Stimulated activated CD8-positive, alpha-beta memory T cell treated with anti-CD3 and anti-CD28 coated beads, Interleukin-7, amount 100 ng/mL, for 48 hours (primary cell): ENCODE data around the gene CDC42BPG.

ENCODE experiments used
- DNase-seq, 2 donors: peaks; one replicate each; pipeline ENCODE4 v3.0.0-alpha.2; 2020; ENCODE audit warnings: low read depth in 1 of 2; ENCODE audit errors: extremely low read depth in 1 of 2

Gene CDC42BPG, protein sequence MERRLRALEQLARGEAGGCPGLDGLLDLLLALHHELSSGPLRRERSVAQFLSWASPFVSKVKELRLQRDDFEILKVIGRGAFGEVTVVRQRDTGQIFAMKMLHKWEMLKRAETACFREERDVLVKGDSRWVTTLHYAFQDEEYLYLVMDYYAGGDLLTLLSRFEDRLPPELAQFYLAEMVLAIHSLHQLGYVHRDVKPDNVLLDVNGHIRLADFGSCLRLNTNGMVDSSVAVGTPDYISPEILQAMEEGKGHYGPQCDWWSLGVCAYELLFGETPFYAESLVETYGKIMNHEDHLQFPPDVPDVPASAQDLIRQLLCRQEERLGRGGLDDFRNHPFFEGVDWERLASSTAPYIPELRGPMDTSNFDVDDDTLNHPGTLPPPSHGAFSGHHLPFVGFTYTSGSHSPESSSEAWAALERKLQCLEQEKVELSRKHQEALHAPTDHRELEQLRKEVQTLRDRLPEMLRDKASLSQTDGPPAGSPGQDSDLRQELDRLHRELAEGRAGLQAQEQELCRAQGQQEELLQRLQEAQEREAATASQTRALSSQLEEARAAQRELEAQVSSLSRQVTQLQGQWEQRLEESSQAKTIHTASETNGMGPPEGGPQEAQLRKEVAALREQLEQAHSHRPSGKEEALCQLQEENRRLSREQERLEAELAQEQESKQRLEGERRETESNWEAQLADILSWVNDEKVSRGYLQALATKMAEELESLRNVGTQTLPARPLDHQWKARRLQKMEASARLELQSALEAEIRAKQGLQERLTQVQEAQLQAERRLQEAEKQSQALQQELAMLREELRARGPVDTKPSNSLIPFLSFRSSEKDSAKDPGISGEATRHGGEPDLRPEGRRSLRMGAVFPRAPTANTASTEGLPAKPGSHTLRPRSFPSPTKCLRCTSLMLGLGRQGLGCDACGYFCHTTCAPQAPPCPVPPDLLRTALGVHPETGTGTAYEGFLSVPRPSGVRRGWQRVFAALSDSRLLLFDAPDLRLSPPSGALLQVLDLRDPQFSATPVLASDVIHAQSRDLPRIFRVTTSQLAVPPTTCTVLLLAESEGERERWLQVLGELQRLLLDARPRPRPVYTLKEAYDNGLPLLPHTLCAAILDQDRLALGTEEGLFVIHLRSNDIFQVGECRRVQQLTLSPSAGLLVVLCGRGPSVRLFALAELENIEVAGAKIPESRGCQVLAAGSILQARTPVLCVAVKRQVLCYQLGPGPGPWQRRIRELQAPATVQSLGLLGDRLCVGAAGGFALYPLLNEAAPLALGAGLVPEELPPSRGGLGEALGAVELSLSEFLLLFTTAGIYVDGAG (N-terminal part only)

GRCh38 chr11:64844330-64845128, at the start of gene CDC42BPG:
TSS of gene CDC42BPG (minus strand) at chr11:64844653. CDS start at chr11:64844569, 84 bp downstream.
- DNase-seq: peak in 1 of 2 donors; percentile 35

DNA sequence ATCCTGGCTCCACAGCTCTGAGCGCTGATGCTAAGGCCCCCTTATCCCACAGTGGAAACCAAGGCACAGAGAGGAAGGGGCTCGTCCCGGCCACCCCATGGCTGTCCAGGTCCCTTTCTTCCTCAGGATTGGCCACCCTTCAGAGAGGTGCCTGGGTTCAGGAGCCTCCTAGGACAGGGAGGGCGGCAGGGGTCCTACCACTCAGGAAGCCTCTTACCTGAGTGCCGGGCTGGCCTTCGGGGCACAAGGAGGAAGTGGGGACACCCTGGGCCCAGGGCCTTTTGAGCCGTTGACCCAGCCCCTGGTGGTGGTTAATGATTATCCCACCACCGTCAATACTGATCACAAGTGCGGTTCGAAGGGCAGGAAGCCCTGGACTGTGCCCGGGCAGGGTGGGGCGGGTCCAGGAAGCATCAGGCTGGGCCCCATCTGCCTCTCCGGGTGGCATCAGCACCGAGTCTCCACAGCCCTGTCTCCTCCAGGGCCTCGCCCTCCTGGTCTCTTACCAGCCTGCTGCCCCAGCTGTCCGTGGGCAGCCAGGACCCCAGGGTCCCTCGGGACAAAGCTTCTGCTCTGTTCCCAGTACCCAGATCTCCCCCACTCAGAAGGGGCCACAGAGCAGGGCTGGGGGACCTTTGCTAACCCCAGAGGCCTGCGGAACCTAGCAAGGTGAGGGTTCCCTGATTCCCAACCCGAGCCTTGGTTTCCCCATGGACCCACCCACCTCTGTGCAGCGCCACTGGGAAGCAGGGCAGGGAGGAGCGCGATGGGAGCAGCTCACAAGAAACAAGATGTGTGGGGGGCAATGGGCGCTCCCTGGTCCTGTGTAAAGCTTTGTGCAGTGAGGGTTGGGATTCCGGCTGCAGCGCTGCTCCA, 49.0 kb upstream of the CDC42BPG start:
- DNase-seq: no peak

DNA sequence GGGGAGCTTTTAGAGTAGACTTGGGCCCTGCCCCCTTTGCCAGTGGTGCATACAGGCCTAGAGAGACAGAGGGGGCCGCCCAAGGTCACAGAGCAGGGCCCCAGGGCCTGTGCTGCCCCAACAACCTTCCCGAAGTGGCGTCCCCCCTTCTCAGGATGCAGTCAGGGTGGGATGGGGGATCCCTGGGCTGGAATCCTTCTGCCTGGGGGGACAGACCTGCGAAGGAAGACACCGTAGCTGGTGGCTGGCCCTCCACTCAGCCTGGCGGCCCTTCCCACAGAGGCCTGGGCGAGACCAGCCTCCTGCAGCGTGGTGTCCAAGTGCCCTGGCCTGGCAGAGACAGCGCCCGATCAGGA, 48.4 kb upstream of the CDC42BPG start:
- no peak for DNase-seq

DNA sequence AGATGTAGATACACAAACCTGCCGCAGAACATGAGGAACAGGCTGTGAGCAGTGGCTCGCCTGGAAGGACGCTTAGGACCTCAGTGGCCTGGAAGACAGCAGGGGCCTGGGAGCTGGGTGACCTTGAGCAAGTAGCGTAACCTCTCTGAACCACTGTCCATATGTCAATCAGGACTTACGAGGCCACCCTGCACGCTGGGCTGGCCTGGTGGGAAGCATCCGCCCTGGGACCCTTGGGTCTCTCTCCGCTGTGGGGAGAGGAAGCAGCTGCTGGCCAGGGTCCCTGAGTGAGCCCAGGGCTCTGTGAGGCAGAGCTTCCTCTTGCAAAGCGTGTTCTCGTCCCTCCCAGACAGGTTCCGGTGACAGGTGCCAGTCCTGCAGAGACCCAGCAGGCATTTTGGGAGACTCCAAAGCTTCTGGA, 48.0 kb upstream of the CDC42BPG start:
- no peak for DNase-seq

GRCh38 chr11:64891880-64892279, 47.4 kb upstream of the CDC42BPG start:
- DNase-seq: no peak

- no peak for DNase-seq
Observed at GRCh38 chr11:64891215-64891848, 46.9 kb upstream of the CDC42BPG start.

DNA sequence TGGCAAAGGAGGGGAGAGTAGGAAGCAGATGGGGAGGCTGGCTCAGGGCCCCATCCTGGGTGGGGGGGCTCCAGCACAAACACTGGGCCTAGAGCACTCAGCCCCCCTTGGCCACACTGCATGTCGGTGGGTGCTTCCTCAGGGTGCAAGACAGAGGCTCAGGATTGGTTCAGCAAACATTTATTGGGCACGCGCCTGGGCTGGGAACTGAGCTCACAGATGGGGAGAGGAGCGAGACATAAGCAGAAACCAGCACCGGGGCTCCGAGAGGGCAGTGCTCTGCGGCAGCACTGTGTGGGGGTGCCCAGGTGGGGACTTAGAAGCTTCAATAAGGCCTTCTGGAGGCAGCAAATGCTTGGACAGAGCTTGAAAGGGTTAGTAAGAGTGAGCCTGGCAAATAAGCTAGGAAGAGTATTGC, 46.1 kb upstream of the CDC42BPG start:
- DNase-seq: no peak

GRCh38 chr11:64888729-64889511, 44.5 kb upstream of the CDC42BPG start:
- no peak for DNase-seq

- DNase-seq: no peak
Observed at GRCh38 chr11:64888406-64888728, 43.9 kb upstream of the CDC42BPG start.

DNA sequence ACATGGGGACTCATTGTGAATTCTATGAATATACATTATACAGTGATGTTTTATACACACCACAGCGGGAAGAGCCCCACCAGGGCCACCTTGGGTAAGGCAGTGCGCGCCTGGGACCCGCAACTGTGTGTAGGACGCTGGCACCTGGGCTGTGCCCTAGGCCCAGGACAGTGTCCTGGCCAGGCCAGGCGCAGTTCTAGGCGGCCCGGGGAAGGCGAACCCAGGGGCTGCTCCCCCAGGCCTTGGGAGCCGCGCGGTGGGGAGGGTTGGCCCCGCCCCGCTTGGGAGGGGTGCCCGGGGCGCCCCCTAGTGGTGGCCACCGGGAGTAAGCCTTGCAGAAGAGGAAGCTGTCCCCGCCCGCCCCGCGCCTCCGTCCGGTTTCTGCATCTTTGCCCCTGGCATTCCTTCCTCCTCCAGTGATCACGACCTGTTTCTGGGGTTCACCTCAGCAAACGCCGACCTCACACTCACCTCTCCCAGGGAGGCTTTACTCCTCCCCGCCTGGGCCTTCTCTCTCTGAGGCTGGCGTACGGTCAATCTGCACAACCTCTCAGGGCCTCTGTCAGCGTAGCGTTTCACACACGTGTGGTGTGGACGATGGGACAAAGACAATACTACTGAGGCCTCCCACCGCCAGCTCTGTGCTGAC, 43.4 kb upstream of the CDC42BPG start:
- peak; percentile 63 to 69 for DNase-seq

GRCh38 chr11:64887234-64887756, 42.8 kb upstream of the CDC42BPG start:
- no peak for DNase-seq

- no peak for DNase-seq
Observed at GRCh38 chr11:64885367-64886286, 41.2 kb upstream of the CDC42BPG start.

DNA sequence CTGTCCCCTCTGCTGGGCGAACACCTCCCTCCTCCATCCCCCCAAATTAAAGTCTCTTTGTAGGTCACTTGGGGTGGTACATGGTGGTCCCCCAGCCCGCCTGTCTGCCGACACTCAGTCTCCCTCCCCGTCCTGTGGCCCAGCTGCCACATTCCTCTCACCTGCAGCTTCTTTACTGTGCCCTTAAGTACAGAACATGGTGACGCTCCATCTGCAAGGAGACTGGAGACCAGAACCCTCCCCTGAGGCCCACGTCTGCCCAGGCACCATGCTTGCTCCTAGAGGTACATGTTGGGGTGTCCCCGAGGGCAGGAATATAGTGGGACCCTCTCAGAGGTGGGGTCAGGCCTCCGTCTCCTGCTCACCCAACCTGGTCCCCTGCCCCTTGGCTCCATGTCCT, 39.6 kb upstream of the CDC42BPG start:
- DNase-seq: no peak

- DNase-seq: no peak
Observed at GRCh38 chr11:64883575-64883974, 39.1 kb upstream of the CDC42BPG start.

DNA sequence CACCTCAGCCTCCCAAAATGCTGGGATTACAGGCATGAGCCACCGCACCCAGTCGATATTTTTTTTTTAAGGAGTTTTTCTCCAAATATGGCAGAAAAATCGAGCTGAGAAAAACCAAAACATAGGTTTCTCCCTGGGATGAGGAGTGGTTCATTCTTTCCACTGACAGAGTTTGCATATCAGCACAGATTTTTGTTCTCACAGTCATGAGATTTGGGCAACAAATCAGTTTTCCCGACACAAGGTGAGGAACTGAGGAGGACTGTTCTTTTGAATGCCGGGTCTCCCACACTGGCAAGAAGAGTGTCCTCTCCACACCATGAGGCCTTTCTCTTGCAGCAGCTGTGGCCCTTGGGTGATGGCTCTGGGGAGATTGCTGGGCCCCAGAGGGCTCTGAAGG, 37.8 kb upstream of the CDC42BPG start:
- DNase-seq: no peak

DNA sequence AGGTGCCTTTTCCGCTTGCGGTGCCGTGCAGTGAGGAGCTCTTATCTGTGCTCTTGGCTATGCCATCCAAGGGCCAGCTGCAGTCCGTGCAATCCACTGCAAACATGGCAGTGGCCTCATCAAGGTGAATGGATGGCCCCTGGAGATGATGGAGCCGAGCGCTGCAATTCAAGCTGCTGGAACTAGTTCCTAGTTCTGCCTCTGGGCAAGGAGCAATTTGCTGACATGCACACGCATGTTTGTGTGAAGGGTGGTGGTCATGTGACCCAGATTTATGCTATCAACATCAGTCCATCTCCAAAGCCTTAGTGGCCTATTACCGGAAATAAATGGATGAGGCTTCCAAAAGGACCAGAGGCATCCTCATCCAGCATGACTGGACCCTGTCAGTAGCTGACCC, 37.0 kb upstream of the CDC42BPG start:
- DNase-seq: no peak
